Natural killer cell (primary cell): ENCODE measurements around the gene COX6A1. TPM values are rescaled to one million over a fixed set of nuclear protein-coding genes. Genes with fewer than 3 reads are reported as not detected.

Experiments used
- ATAC-seq, 3 donors: fragments of 150-1000 bp in 2 of 3; fragments of 200-7000 bp in 1 of 3; cut with Tn5 transposase; 1 replicate in 1 of 3; 2 replicates in 2 of 3; pipeline ENCODE4 v1.10.0; 2021; ENCODE audit warnings: mild to moderate bottlenecking in 2 of 3, moderate library complexity in 2 of 3
- DNase-seq, 2 donors: peaks; one replicate each; pipeline versions ENCODE4 v3.0.0 to v3.0.0-alpha.2; 2013 to 2021; ENCODE audit warnings: mixed read lengths in 1 of 2
- H3K27ac ChIP-seq: one replicate; pipeline ENCODE4 v1.5.1; 2013; ENCODE audit warnings: mild to moderate bottlenecking, low read length
- H3K27me3 ChIP-seq: one replicate; pipeline ENCODE4 v1.6.1; 2013; ENCODE audit warnings: low read length; ENCODE audit not compliant: control insufficient read depth, insufficient read depth
- H3K36me3 ChIP-seq: one replicate; pipeline ENCODE4 v1.6.1; 2013; ENCODE audit warnings: low read length; ENCODE audit not compliant: control insufficient read depth, insufficient read depth
- H3K4me1 ChIP-seq: one replicate; pipeline ENCODE4 v1.6.1; 2013; ENCODE audit warnings: low read length; ENCODE audit not compliant: control insufficient read depth, insufficient read depth
- H3K4me3 ChIP-seq: one replicate; pipeline ENCODE4 v1.5.1; 2013; ENCODE audit warnings: low read length
- H3K9me3 ChIP-seq: one replicate; pipeline ENCODE4 v1.6.1; 2013; ENCODE audit warnings: low read length; ENCODE audit not compliant: control insufficient read depth, insufficient read depth
- H3K27ac Mint-ChIP-seq, 2 donors: one replicate each; pipeline ENCODE4 v1.8.0; 2022; ENCODE audit warnings: mild to moderate bottlenecking in 2 of 2, mixed read lengths in 2 of 2, moderate library complexity in 1 of 2
- H3K27me3 Mint-ChIP-seq, 2 donors: one replicate each; pipeline ENCODE4 v1.8.0; 2022; ENCODE audit warnings: low read depth in 2 of 2, mixed read lengths in 2 of 2
- H3K36me3 Mint-ChIP-seq: one replicate; pipeline ENCODE4 v1.8.0; 2022; ENCODE audit warnings: mixed read lengths
- H3K4me1 Mint-ChIP-seq, 2 donors: one replicate each; pipeline ENCODE4 v1.8.0; 2022; ENCODE audit warnings: mixed read lengths in 2 of 2
- H3K4me3 Mint-ChIP-seq: one replicate; pipeline ENCODE4 v1.8.0; 2022; ENCODE audit warnings: mild to moderate bottlenecking, moderate library complexity, mixed read lengths
- H3K9me3 Mint-ChIP-seq, 2 donors: one replicate each; pipeline ENCODE4 v1.8.0; 2022; ENCODE audit warnings: mixed read lengths in 2 of 2
- CTCF ChIP-seq: fragments of 200-600 bp; IDR thresholded peaks from one replicate; pipeline ENCODE4 v1.8.0; 2022; ENCODE audit warnings: antibody characterized with exemption
- WGBS: methylation state at CpG from one replicate; pipeline ENCODE4 v1.1.7; 2013; ENCODE audit warnings: missing lambda C conversion rate; ENCODE audit not compliant: insufficient coverage; 5-methylcytosine and 5-hydroxymethylcytosine counted together
- intact Hi-C: fragments of 100-400 bp; cut with micrococcal nuclease; formaldehyde crosslinking; loops from one replicate; pipeline ENCODE4 v1.14.2; 2022
- total RNA-seq, 4 donors: library from RNA; stranded (reverse); fragments of 120-200 nt in 1 of 4; gene quantifications; one replicate each; pipeline versions ENCODE4 v1.2.3 to v1.2.4, GENCODE V29; 2013 to 2022

Gene COX6A1
- total RNA-seq, 3 donors from 2014 or later (not counting 1 experiment from before 2014, with no cell fraction given): 152 to 189 (median 163) TPM

DNA sequence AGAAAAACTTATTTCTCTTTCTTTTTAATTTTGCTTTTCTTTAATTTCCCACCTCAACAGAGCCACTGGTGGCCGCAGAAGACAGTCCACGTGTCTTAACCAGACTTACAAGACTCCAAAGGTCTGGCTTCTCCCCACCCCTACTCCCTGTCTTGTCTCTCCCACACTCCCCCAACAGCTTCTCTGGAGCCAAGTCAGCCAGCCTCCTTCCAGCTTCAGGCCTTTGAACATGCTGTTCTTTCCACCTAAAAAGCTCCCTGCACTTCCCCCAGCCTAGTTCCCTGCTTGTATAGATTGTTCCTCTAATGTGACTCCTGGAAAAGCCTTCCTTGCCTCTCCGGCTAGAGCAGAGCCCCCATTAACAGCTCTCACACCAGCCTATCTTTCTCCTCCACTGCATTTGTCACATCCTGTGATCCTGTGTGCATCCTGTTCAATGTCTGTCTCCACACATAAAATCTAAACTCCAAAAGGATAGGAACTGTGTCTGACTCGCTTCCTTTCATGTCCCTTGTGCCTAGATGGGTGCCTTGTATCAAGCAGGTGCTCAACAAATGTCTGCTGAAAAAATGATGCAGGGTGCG lies 50.2 kb downstream of the COX6A1 start:
- H3K27me3 ChIP-seq: no peaks in the 10 kb centered on the region
- peaks cover 2% of the 10 kb centered on the region for H3K36me3 ChIP-seq
- Mint-ChIP-seq H3K27ac (peak overlapping the region; percentile 27 to 46), H3K9me3 (no peaks in the 10 kb centered on the region), H3K4me1 (peaks cover 30 to 41% of the 10 kb centered on the region in 2 donors), H3K27me3 (no peaks in the 10 kb centered on the region), H3K4me3 (no peak overlapping the region), H3K36me3 (no peaks in the 10 kb centered on the region)
- no peak for ATAC-seq
- H3K27ac ChIP-seq: no peak overlapping the region
- no peaks in the 10 kb centered on the region for H3K4me1 ChIP-seq
- TF ChIP-seq CTCF: no peak
- intact Hi-C loops: no loop called here
- no peaks in the 10 kb centered on the region for H3K9me3 ChIP-seq
- WGBS: 77% methylated on average over 5 of the region's 5 CpGs
- no peak for DNase-seq
- no peak overlapping the region for H3K4me3 ChIP-seq

GRCh38 chr12:120489018-120489417 lies 51.1 kb downstream of the COX6A1 start:
- ATAC-seq (no peak), DNase-seq (no peak)
- H3K36me3 Mint-ChIP-seq: no peaks in the 10 kb centered on the region
- H3K9me3 ChIP-seq: no peaks in the 10 kb centered on the region
- no peak overlapping the region for H3K4me3 ChIP-seq
- peaks cover 21 to 33% of the 10 kb centered on the region in 2 donors for H3K4me1 Mint-ChIP-seq
- H3K27ac ChIP-seq: no peak overlapping the region
- no peaks in the 10 kb centered on the region for H3K4me1 ChIP-seq
- H3K27me3 ChIP-seq: no peaks in the 10 kb centered on the region
- no peak overlapping the region for H3K27ac Mint-ChIP-seq
- no peak overlapping the region for H3K4me3 Mint-ChIP-seq
- H3K36me3 ChIP-seq: peaks cover 2% of the 10 kb centered on the region
- no peaks in the 10 kb centered on the region for H3K27me3 Mint-ChIP-seq
- no peak for TF ChIP-seq CTCF
- intact Hi-C loops: no loop called here
- no peaks in the 10 kb centered on the region for H3K9me3 Mint-ChIP-seq
- WGBS: 98% methylated on average over 4 of the region's 4 CpGs

DNA sequence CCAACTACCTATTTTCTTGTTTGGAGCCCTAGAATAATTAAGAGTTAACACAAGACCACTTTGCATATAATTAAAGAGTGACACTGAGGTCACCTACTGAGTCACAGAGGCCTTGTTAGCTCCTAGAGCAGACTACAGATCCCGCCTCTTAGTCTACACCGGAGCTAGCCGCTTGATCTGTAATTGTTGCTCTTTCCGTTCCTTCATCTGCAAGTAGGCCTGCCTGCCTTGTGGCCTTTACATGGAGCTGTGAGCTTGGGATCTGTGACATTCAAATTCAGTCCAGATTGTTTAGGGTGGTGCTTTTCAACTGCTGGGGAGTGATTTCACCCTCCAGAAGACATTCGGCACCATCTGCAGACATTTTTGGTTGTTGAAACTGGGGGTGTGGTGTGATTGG lies 52.4 kb downstream of the COX6A1 start:
- H3K4me3 ChIP-seq: no peak overlapping the region
- DNase-seq: no peak
- H3K36me3 Mint-ChIP-seq: no peaks in the 10 kb centered on the region
- H3K27ac Mint-ChIP-seq: peak overlapping the region; percentile 41 to 54
- no peaks in the 10 kb centered on the region for H3K27me3 Mint-ChIP-seq
- H3K9me3 ChIP-seq: no peaks in the 10 kb centered on the region
- peaks cover 5% of the 10 kb centered on the region for H3K4me1 ChIP-seq
- intact Hi-C loops: no loop called here
- H3K27me3 ChIP-seq: no peaks in the 10 kb centered on the region
- 95% methylated on average over 5 of the region's 5 CpGs for WGBS
- no peak for TF ChIP-seq CTCF
- no peak for ATAC-seq
- H3K4me3 Mint-ChIP-seq: no peak overlapping the region
- no peak overlapping the region for H3K27ac ChIP-seq
- H3K9me3 Mint-ChIP-seq: no peaks in the 10 kb centered on the region
- H3K36me3 ChIP-seq: peaks cover 2% of the 10 kb centered on the region
- peaks cover 25 to 35% of the 10 kb centered on the region in 2 donors for H3K4me1 Mint-ChIP-seq

Other genes starting within 250 kb of the COX6A1 start
- gene GCN1, start 243.4 kb upstream of the COX6A1 start, total RNA-seq: 100 to 1,000 TPM; 119 to 141 (median 120) TPM
- gene RPLP0, start 237.0 kb upstream of the COX6A1 start, total RNA-seq: 100 to 1,000 TPM; 587 to 791 (median 689) TPM
- gene PXN, start 172.4 kb upstream of the COX6A1 start, total RNA-seq: 100 to 1,000 TPM; 436 to 504 (median 478) TPM
- gene RNU4-2, start 146.2 kb upstream of the COX6A1 start, total RNA-seq: over 10,000 TPM; 12,095 to 13,816 (median 12,822) TPM
- 1,000 to 10,000 TPM in 2 of 3 donors, 100 to 1,000 TPM in 1; 768 to 1,610 (median 1,101) TPM for gene RNU4-1, start 144.9 kb upstream of the COX6A1 start, total RNA-seq
- gene SIRT4, start 135.8 kb upstream of the COX6A1 start, total RNA-seq: 1 to 10 TPM; 2.0 to 2.1 (median 2.1) TPM
- gene PLA2G1B, start 110.3 kb upstream of the COX6A1 start, total RNA-seq: under 1 TPM in 1 of 3 donors, not detected in 2; 0.52 TPM
- not detected for gene MSI1, start 68.9 kb upstream of the COX6A1 start, total RNA-seq
- 10 to 100 TPM; 21.3 to 25.8 (median 24.2) TPM for gene TRIAP1, start 8.3 kb downstream of the COX6A1 start, total RNA-seq
- gene GATC, start 8.3 kb downstream of the COX6A1 start, total RNA-seq: 10 to 100 TPM; 16.5 to 22.8 (median 20.5) TPM
- gene SRSF9, start 31.6 kb downstream of the COX6A1 start, total RNA-seq: 100 to 1,000 TPM; 175 to 191 (median 179) TPM
- 100 to 1,000 TPM in 1 of 3 donors, 10 to 100 TPM in 2; 69.7 to 110 (median 77.2) TPM for gene DYNLL1, start 58.0 kb downstream of the COX6A1 start, total RNA-seq
- 10 to 100 TPM; 11.4 to 17.1 (median 14.6) TPM for gene COQ5, start 91.0 kb downstream of the COX6A1 start, total RNA-seq
- gene RNF10, start 96.2 kb downstream of the COX6A1 start, total RNA-seq: 100 to 1,000 TPM; 371 to 488 (median 389) TPM
- gene POP5, start 143.3 kb downstream of the COX6A1 start, total RNA-seq: 10 to 100 TPM; 38.7 to 54.3 (median 42.9) TPM
- not detected for gene CABP1, start 202.5 kb downstream of the COX6A1 start, total RNA-seq
- 10 to 100 TPM; 47.4 to 52.8 (median 49.6) TPM for gene MLEC, start 249.0 kb downstream of the COX6A1 start, total RNA-seq